PFSK-1 (cell line): ENCODE data around the gene TSEN15.

Source experiments
- FOXP2 ChIP-seq: optimal IDR thresholded peaks from 2 replicates; pipeline ENCODE3; 2011; ENCODE audit warnings: borderline replicate concordance, control low read depth, inconsistent platforms; ENCODE audit not compliant: insufficient read depth; ENCODE audit errors: extremely low read length, extremely low read depth
- POLR2AphosphoS5 ChIP-seq: IDR thresholded peaks from 2 replicates; pipeline ENCODE4 v1.6.1; 2012; ENCODE audit warnings: low read depth, mild to moderate bottlenecking, control low read depth, low read length, moderate library complexity
- REST ChIP-seq, 2 experiments: IDR thresholded peaks; 2 replicates each; pipeline versions ENCODE4 v1.6.1 to v1.8.0; 2011 to 2012; ENCODE audit warnings: low read depth in 2 of 2, low read length in 2 of 2, control low read depth in 1 of 2, inconsistent platforms in 1 of 2, mild to moderate bottlenecking in 1 of 2, moderate library complexity in 1 of 2; ENCODE audit not compliant: insufficient read depth in 1 of 2
- SIN3A ChIP-seq: IDR thresholded peaks from 2 replicates; pipeline ENCODE4 v1.6.1; 2012; ENCODE audit warnings: mild to moderate bottlenecking, low read length, moderate library complexity, borderline replicate concordance; ENCODE audit not compliant: insufficient read depth
- TAF1 ChIP-seq: IDR thresholded peaks from 2 replicates; pipeline ENCODE4 v1.6.1; 2012; ENCODE audit warnings: low read length, control low read depth, borderline replicate concordance; ENCODE audit not compliant: insufficient read depth

The TSEN15 gene

GRCh38 chr1:184088037-184088436 lies 36.5 kb downstream of the TSEN15 start:
- TF ChIP-seq SIN3A = no peak
- no peak for TF ChIP-seq POLR2AphosphoS5
- TF ChIP-seq FOXP2 = no peak
- no peak for TF ChIP-seq REST (IDR thresholded peaks at IDR 0.05; ENCODE audit: insufficient read depth in 1 of 2, low read depth in 2 of 2, low read length in 2 of 2)
- TF ChIP-seq TAF1 = no peak

DNA sequence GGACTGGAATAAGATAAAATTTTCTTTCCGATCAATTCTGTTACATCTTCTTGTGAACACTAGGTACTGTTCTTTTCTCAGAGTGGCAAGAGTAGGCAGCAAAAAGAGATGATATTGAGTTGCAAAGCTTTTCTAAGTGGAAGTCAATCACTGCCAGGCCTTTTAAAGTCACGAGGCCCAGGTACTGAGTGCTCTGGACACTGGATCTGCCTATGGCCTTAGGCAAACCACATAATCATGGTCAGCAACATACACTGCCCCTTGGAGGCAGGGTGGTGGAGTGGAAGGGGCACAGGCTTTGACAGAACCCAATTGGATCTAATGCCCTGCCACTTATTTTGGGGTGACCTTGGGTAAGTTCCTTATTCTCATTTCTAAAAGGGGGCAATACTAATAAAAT lies 41.5 kb downstream of the TSEN15 start:
- TF ChIP-seq FOXP2 = no peak
- TF ChIP-seq POLR2AphosphoS5 = no peak
- TF ChIP-seq TAF1 = no peak

DNA sequence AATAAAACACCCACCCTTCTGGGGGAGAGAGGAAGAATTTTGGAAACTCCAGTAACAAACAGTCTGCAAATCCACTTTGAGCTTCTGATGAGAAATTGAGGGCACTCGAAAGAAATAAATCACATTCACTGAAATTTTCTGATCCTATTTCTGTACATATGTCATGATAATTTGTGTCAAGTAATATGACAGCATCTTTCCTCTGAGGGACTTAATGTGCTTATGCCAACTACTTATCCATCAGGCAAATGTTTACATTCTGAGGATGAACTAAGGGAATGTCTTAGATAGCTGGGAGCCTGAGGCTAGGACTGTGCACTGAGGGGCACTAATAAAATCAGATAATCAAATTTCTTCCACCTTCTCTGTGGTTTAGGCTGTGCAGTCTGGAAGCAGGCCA lies 44.5 kb downstream of the TSEN15 start:
- TF ChIP-seq FOXP2 (no peak), REST (IDR thresholded peaks at IDR 0.05; ENCODE audit: insufficient read depth in 1 of 2, low read depth in 2 of 2, low read length in 2 of 2) (no peak), TAF1 (no peak), POLR2AphosphoS5 (no peak), SIN3A (no peak)

GRCh38 chr1:184101141-184101540 lies 49.6 kb downstream of the TSEN15 start:
- no peak for TF ChIP-seq POLR2AphosphoS5
- no peak for TF ChIP-seq TAF1
- no peak for TF ChIP-seq FOXP2
- TF ChIP-seq SIN3A = no peak
- no peak for TF ChIP-seq REST (IDR thresholded peaks at IDR 0.05; ENCODE audit: insufficient read depth in 1 of 2, low read depth in 2 of 2, low read length in 2 of 2)

GRCh38 chr1:184101571-184101970 lies 50.0 kb downstream of the TSEN15 start:
- TF ChIP-seq POLR2AphosphoS5 = no peak
- TF ChIP-seq TAF1 = no peak
- no peak for TF ChIP-seq SIN3A
- no peak for TF ChIP-seq FOXP2
- no peak for TF ChIP-seq REST (IDR thresholded peaks at IDR 0.05; ENCODE audit: insufficient read depth in 1 of 2, low read depth in 2 of 2, low read length in 2 of 2)
